ENCODE results near the gene SSH2.
"Not testable (repeated sequence)": the region's sequence is repeated elsewhere in the genome, so short reads cannot be mapped to it uniquely, and the experiment has no call there.

SSH2 gene, protein sequence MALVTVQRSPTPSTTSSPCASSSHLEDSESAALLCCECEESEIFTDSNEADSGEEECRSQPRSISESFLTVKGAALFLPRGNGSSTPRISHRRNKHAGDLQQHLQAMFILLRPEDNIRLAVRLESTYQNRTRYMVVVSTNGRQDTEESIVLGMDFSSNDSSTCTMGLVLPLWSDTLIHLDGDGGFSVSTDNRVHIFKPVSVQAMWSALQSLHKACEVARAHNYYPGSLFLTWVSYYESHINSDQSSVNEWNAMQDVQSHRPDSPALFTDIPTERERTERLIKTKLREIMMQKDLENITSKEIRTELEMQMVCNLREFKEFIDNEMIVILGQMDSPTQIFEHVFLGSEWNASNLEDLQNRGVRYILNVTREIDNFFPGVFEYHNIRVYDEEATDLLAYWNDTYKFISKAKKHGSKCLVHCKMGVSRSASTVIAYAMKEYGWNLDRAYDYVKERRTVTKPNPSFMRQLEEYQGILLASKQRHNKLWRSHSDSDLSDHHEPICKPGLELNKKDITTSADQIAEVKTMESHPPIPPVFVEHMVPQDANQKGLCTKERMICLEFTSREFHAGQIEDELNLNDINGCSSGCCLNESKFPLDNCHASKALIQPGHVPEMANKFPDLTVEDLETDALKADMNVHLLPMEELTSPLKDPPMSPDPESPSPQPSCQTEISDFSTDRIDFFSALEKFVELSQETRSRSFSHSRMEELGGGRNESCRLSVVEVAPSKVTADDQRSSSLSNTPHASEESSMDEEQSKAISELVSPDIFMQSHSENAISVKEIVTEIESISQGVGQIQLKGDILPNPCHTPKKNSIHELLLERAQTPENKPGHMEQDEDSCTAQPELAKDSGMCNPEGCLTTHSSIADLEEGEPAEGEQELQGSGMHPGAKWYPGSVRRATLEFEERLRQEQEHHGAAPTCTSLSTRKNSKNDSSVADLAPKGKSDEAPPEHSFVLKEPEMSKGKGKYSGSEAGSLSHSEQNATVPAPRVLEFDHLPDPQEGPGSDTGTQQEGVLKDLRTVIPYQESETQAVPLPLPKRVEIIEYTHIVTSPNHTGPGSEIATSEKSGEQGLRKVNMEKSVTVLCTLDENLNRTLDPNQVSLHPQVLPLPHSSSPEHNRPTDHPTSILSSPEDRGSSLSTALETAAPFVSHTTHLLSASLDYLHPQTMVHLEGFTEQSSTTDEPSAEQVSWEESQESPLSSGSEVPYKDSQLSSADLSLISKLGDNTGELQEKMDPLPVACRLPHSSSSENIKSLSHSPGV (N-terminal part only)

DNA sequence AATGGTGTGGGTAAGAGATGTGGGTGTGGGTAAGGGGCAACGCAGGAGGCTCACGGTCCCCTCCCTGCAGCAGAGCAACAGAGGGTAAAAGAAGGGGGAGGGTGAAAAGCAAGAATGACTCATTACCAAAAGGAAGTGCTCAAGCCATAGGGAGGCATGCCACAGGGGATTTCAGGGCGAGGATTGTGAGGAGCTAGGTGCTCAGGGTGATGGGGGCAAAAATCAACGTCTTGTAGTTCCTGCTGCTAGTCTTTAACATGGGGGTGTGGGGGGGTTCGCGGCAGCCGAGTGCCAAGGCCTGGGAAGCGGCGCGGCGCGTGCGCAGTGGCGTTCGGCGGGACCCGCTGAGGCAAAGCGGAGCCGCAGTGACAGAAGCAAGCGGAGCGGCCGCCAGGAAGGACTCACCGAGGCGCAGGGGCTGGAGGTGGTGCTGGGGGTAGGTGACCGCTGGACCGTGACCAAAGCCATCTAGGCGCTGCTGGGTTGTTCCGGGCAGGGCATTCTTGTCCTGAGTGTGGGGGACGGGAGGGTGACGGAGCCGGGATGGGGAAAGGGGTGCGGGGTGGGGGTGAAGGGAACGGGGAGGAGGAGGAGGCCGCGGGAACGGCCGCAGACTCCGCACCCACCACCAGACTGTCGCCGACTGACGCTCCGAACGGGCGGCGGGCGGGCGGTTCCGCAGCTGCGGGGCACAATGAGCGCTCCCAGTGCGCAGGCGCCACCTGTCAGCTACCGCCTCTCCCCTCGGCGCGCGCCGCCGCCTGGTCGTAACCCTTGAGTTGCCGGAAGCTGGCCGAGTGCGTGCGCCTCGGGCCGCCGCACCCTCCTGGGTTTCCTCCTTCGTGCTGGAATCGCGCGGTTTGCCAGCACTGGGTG, at the start of gene SSH2:
SSH2 (minus strand) TSS at position 696 of the 876 bp plus-strand sequence; CDS start at position 468, 228 bp downstream.
- DNase-seq = peak; percentile 92
- H3K27me3 Mint-ChIP-seq = no peaks in the 10 kb centered on the region
- H3K36me3 Mint-ChIP-seq = peaks cover 14% of the 10 kb centered on the region
- no peaks in the 10 kb centered on the region for H3K9me3 Mint-ChIP-seq
- H3K27ac Mint-ChIP-seq = no peak within 1 kb of the TSS
- peaks cover 36% of the 10 kb centered on the region for H3K4me1 Mint-ChIP-seq
- no peak within 1 kb of the TSS for H3K4me3 Mint-ChIP-seq
- CTCF ChIA-PET = interaction anchor here (0.6 to 7.0 kb wide), 10 partner anchors 13 to 546 kb away, joined by 3 to 151 read pairs (median 6); no protein-coding TSS in a partner anchor

DNA sequence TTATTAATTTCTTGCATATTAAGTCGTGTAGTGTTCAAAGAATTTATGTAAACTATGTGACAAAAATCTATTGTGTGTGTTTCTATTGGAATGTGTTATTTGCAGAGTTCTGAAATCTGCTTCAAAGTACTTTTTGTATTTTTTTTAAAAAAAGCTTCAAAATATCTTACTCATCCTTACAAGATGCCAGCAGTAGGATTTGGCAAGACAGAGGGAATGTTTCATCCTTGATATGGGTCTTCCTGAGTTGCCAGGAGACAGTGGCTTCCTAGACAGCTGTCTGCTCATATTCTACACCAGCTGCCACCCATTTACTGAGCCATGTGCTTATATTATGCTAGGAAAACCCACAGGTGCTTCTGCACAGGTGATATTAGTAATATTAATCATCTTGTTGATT, 47.8 kb upstream of the SSH2 start:
- Mint-ChIP-seq H3K4me1 (no peaks in the 10 kb centered on the region), H3K4me3 (no peak overlapping the region), H3K27me3 (peaks cover 7% of the 10 kb centered on the region), H3K36me3 (no peaks in the 10 kb centered on the region), H3K9me3 (no peaks in the 10 kb centered on the region), H3K27ac (no peak overlapping the region)
- CTCF ChIA-PET = no interaction called here
- no peak for DNase-seq

DNA sequence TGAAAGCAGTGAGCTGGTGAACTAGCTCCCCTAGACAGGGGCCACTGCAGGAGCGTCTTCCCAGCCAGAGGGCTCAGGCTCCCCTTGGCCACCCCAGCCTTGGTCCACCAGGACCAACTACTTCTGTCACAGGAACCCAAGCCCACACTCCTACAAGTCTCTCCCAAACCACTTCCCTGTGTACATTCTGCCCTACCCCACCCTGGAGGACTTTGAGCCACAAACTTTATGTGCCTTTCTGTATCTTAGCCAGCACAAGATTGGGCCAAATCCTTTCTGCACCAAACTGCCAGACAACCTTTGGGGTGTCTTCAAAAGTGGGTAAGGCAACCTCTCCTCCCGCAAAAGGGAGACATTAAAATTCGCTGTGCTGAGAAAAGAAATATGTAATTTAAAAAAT, 43.0 kb upstream of the SSH2 start:
- Mint-ChIP-seq H3K27ac (no peak overlapping the region), H3K9me3 (no peaks in the 10 kb centered on the region), H3K4me1 (no peaks in the 10 kb centered on the region), H3K27me3 (no peaks in the 10 kb centered on the region), H3K4me3 (no peak overlapping the region), H3K36me3 (no peaks in the 10 kb centered on the region)
- CTCF ChIA-PET = no interaction called here
- no peak for DNase-seq

DNA sequence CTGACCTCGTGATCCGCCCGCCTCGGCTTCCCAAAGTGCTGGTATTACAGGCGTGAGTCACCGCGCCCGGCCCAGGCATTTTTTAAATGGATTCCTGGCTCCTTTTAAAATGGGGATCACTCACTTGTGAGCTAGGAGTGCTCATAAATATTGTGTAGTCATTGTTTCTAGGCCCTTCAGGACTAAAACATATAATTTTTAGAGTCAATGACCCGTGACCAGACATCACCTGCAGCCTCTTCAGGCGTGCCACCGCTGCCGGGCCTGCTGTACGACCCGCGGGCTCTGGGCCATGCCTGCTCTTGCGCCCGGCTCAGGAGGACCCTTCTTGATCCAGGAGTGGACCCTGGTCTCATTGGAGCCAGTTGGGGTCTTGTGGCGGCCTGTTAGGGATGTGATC, 42.2 kb upstream of the SSH2 start:
- DNase-seq = no peak
- Mint-ChIP-seq H3K4me1 (no peaks in the 10 kb centered on the region), H3K4me3 (no peak overlapping the region), H3K9me3 (no peaks in the 10 kb centered on the region), H3K27me3 (no peaks in the 10 kb centered on the region), H3K36me3 (no peaks in the 10 kb centered on the region), H3K27ac (no peak overlapping the region)
- CTCF ChIA-PET = no interaction called here

DNA sequence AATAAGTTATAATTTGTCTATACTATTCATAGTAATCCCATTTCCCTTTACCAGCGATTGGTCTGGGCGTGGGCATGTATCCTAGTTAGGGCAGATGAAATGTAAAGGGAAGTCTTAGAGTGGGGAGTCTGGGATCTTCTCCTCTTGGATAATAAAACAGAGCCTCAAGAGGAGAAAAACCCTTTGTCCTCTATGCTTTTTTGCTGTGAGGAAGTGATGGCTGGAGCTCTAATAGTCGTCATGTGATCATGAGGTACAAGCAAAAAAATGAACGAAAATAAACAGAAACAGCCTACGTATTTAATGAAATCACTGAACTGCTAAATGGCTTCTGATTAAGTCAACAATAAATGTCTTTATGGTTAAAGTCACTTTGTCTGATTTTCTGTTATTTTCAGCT, 38.2 kb upstream of the SSH2 start:
- no peaks in the 10 kb centered on the region for H3K9me3 Mint-ChIP-seq

DNA sequence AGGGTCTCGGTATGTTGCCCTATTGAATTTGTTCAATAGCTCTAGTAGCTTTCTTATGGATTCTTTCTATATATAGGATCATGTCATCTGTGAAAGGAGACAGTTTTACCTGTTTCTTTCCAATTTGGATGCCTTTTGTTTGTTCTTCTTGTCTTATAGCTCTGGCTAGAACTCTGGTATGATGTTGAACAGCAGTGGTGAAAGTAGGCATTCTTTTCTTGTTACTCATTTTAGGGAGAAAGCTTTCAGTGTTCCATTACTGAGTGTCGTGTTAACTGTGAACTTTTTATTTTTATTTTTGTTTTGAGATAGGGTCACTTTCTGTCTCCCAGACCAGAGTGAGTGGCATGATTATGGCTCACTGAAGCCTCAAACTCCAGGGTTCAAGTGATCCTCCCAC, 32.6 kb upstream of the SSH2 start:
- H3K27ac Mint-ChIP-seq = no peak overlapping the region
- H3K4me1 Mint-ChIP-seq = no peaks in the 10 kb centered on the region
- DNase-seq = no peak
- H3K4me3 Mint-ChIP-seq = no peak overlapping the region
- H3K9me3 Mint-ChIP-seq = no peaks in the 10 kb centered on the region
- peaks cover 9% of the 10 kb centered on the region for H3K27me3 Mint-ChIP-seq
- H3K36me3 Mint-ChIP-seq = peaks cover 1% of the 10 kb centered on the region
- CTCF ChIA-PET = interaction anchor here (0.6 kb wide), 1 partner anchor 212 kb away, joined by 3 read pairs; no protein-coding TSS in a partner anchor

More for the DNA sequence above, 38.2 kb upstream of the SSH2 start:
- Mint-ChIP-seq H3K27ac (no peak overlapping the region), H3K4me1 (no peaks in the 10 kb centered on the region), H3K27me3 (peaks cover 6% of the 10 kb centered on the region), H3K36me3 (peaks cover 1% of the 10 kb centered on the region), H3K4me3 (no peak overlapping the region)
- CTCF ChIA-PET = no interaction called here
- no peak for DNase-seq

DNA sequence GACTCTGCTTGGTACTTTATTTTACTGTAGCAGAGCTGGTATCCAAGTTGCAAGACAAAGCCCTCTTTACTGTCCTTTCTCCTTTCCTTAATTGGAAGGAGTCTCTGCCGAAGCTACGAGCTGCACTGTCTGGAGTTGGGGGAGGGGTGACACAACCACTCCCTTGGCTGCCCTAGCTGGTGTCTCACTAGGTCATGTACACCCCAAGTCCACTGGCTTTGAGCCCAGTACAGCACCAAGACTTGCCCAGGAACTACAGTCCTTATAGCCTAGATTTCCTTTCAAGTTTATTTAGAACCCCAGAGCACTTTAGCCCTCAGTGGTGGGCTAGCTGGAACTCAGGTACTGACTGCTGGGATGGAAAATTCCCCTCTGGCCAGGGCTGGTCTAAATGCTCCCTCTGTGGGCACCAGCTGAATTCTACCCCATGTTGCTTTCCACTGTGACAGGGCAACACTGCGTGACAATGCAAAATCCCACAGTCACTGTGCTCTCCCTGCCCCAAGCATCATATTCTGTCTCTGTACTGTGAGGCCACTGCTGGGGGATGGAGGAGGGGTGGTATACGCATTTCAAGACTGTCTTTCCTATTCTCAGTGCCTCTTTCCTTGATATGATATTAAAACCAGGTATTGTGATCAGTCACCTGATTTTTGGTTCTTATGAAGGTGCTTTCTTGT, 29.8 kb upstream of the SSH2 start:
- Mint-ChIP-seq H3K27me3 (peaks cover 9% of the 10 kb centered on the region), H3K9me3 (peaks cover 3% of the 10 kb centered on the region), H3K4me3 (no peak overlapping the region), H3K4me1 (no peaks in the 10 kb centered on the region), H3K27ac (no peak overlapping the region), H3K36me3 (peaks cover 1% of the 10 kb centered on the region)
- DNase-seq = no peak
- CTCF ChIA-PET = no interaction called here

DNA sequence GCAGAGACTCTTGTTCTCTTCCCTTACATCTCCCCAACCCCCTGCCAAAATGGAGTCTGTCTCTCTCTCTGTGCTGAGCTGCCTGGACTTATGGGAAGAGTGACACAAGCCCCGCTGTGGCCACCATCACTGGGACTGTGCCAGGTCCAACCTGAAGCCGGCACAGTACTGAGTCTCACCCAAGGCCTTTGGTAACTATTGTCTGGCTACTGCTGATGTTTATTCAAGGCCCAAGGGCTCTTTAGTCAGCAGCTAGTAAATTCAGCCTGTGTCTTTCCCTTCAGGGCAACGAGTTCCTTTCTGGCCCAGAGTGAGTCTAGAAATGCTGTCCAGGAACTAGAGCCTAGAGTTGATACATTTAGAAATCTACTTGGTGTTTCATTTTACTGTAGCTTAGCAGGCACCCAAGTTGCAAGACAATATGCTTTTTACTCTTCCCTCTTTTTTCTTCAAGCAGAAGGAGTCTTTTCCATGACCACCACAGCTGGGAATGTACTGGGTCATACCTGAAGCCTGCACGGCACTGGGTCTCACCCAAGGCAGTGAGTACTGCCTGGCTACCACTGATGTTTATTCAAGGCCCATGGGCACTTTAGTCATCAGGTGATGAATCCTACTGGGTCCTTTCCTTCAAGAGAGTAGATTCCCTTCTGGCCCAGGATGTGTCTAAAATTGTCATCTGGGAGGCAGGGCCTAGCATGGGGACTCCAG, 29.1 kb upstream of the SSH2 start:
- no peak for DNase-seq
- Mint-ChIP-seq H3K27ac (no peak overlapping the region), H3K36me3 (peaks cover 1% of the 10 kb centered on the region), H3K9me3 (peaks cover 7% of the 10 kb centered on the region), H3K4me1 (no peaks in the 10 kb centered on the region), H3K27me3 (peaks cover 14% of the 10 kb centered on the region), H3K4me3 (no peak overlapping the region)
- CTCF ChIA-PET = no interaction called here

DNA sequence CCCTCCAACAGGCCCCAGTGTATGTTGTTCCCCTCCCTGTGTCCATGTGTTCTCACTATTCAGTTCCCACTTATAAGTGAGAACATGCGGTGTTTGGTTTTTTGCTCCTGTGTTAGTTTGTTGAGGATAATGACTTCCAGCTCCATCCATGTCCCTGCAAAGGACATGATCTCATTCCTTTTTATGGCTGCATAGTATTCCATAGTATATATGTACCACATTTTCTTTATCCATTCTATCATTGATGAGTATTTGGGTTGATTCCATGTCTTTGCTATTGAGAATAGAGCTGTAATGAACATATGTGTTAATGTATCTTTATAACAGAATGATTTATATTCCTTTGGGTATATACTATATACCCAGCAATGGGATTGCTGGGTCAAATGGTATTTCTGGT, 27.5 kb upstream of the SSH2 start:
- H3K27me3 Mint-ChIP-seq, DNase-seq, H3K36me3 Mint-ChIP-seq, H3K27ac Mint-ChIP-seq, H3K4me1 Mint-ChIP-seq, H3K4me3 Mint-ChIP-seq: not testable (repeated sequence)
- H3K9me3 Mint-ChIP-seq = peaks cover 16% of the 10 kb centered on the region
- CTCF ChIA-PET = interaction anchor here (0.6 to 1.1 kb wide), 2 partner anchors 64 to 108 kb away, joined by 3 to 4 read pairs; no protein-coding TSS in a partner anchor

DNA sequence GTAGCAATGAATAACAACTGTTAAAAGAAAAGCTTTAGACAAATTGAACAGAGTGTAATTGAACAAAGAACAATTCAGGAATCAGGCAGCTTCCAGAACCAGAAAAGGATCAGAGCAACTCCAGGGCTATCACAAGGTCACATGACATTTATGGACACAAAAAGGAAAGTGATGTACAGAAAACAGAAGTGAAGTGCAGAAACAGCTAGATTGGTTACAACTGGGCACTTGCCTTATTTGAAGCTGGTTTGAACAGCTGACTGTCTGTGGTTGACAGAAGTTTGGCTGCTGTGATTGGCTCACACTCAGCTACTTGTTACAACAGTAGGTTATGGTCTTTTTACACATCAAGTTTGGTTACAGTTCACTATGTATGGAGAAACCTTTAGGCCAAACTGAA, 26.2 kb upstream of the SSH2 start:
- DNase-seq = no peak
- Mint-ChIP-seq H3K4me1 (no peaks in the 10 kb centered on the region), H3K27me3 (peaks cover 8% of the 10 kb centered on the region), H3K9me3 (peaks cover 16% of the 10 kb centered on the region), H3K27ac (no peak overlapping the region), H3K36me3 (no peaks in the 10 kb centered on the region), H3K4me3 (no peak overlapping the region)
- CTCF ChIA-PET = interaction anchor here (0.6 to 1.1 kb wide), 2 partner anchors 65 to 90 kb away, joined by 3 to 4 read pairs; no protein-coding TSS in a partner anchor

DNA sequence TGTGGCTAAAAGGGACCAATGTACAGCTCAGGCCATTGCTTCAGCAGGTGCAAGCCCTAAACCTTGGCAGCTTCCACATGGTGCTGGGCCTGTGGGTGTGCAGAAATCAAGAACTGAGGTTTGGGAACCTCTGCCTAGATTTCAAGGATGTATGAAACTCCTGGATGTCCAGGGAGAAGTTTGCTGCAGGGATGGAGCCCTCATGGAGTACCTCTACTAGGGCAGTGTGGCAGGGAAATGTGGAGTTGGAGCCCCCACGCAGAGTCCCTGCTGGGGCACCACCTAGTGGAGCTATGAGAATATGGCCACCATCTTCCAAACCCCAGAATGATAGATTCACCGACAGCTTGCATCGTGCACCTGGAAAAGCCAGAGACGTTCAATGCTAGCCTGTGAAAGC, 24.4 kb upstream of the SSH2 start:
- Mint-ChIP-seq H3K36me3 (no peaks in the 10 kb centered on the region), H3K4me1 (no peaks in the 10 kb centered on the region), H3K27me3 (peaks cover 12% of the 10 kb centered on the region), H3K4me3 (no peak overlapping the region), H3K9me3 (peaks cover 16% of the 10 kb centered on the region), H3K27ac (no peak overlapping the region)
- CTCF ChIA-PET = interaction anchor here (1.4 kb wide), 1 partner anchor 14 kb away, joined by 4 read pairs; no protein-coding TSS in a partner anchor
- DNase-seq = no peak

DNA sequence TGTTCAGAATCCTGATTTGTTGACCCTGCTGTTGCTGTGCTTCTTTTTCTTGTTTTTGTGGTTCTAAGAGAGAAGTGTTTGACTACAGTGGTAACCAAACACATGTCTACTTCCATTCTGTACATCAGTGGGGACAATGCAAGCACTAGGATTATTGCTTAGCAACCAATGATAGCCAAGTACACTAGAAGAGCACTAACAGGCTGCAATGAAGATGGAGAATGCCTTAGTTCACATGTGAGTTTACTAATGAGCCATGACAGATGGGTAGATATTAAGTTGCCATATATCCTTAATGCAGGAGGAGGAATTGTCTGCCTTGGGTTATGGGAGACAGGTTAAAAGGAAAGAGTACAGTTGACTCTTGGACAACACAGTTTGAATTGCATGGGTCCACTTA, 19.7 kb upstream of the SSH2 start:
- peaks cover 12% of the 10 kb centered on the region for H3K9me3 Mint-ChIP-seq
- CTCF ChIA-PET = no interaction called here

More for the DNA sequence above, 19.7 kb upstream of the SSH2 start:
- Mint-ChIP-seq H3K36me3 (peaks cover 5% of the 10 kb centered on the region), H3K4me1 (peaks cover 5% of the 10 kb centered on the region), H3K4me3 (no peak overlapping the region), H3K27me3 (peaks cover 8% of the 10 kb centered on the region), H3K27ac (no peak overlapping the region)
- DNase-seq = no peak

All from activated naive CD4-positive, alpha-beta T cell treated with anti-CD3 and anti-CD28 coated beads, Interleukin-2, amount 10 ng/mL, durations not matched to agents 7 days and 5 days (primary cell).